Measurements from ENCODE around the gene TSPAN18. TPM values are rescaled to one million over a fixed set of nuclear protein-coding genes. Genes with fewer than 3 reads are reported as not detected.

Gene TSPAN18
- total RNA-seq, 1 donor from 2014 or later, result 38.4 TPM

DNA sequence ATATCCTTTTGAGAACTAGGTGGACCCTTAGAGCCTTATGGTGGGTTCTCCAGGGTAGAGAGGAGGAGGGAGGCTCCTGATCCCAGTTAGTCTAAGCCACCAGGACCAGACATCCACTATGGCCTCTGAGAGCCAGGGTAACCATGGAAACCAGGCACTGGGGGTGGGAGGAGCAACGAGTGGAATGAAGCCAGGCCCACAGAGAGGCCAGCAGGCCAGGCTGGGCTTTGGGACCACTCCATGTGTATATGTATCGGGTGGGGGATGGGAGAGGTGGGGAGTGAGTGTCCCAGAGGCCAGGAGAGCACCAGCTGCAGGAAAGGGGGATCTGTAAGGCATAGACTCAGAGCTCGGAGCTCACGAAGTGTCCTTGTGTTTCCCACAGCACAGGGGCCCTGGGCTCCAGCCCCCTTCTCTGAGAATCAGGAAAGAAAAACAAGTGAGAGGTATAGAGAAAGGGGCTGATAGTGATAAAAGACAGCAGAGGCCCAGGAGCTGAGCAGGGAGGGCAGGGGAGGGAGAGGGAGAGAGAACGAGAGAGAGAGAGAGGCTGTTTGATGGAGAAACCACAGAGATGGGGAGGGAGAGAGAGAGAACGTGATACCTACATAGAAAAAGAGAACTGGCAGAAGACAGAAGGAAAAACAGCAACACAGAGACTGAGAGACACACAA, 15.5 kb upstream of the TSPAN18 start:
- no peak for DNase-seq

GRCh38 chr11:44711787-44712608, 14.8 kb upstream of the TSPAN18 start:
- TF ChIP-seq, protein P1, sequence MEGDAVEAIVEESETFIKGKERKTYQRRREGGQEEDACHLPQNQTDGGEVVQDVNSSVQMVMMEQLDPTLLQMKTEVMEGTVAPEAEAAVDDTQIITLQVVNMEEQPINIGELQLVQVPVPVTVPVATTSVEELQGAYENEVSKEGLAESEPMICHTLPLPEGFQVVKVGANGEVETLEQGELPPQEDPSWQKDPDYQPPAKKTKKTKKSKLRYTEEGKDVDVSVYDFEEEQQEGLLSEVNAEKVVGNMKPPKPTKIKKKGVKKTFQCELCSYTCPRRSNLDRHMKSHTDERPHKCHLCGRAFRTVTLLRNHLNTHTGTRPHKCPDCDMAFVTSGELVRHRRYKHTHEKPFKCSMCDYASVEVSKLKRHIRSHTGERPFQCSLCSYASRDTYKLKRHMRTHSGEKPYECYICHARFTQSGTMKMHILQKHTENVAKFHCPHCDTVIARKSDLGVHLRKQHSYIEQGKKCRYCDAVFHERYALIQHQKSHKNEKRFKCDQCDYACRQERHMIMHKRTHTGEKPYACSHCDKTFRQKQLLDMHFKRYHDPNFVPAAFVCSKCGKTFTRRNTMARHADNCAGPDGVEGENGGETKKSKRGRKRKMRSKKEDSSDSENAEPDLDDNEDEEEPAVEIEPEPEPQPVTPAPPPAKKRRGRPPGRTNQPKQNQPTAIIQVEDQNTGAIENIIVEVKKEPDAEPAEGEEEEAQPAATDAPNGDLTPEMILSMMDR (IDR thresholded peaks at IDR 0.05), result no peak
- Histone ChIP-seq H3K27ac (no peak overlapping the region), H3K4me1 (no peaks in the 10 kb centered on the region), H3K27me3 (ENCODE audit: low read depth) (no peaks in the 10 kb centered on the region), H3K36me3 (no peaks in the 10 kb centered on the region), H3K4me3 (no peak overlapping the region), H3K9me3 (no peaks in the 10 kb centered on the region)
- intact Hi-C loops (cut with DNase I), result no loop called here
- ATAC-seq (no peak), DNase-seq (no peak)

More for the DNA sequence above, 15.5 kb upstream of the TSPAN18 start:
- TF ChIP-seq, protein P1 (IDR thresholded peaks at IDR 0.05), result no peak
- H3K27ac ChIP-seq, result no peak overlapping the region
- intact Hi-C loops (cut with DNase I), result no loop called here
- H3K27me3 ChIP-seq (ENCODE audit: low read depth), result no peaks in the 10 kb centered on the region
- no peaks in the 10 kb centered on the region for H3K9me3 ChIP-seq
- no peaks in the 10 kb centered on the region for H3K36me3 ChIP-seq
- H3K4me3 ChIP-seq, result no peak overlapping the region
- ATAC-seq, result no peak
- H3K4me1 ChIP-seq, result no peaks in the 10 kb centered on the region

DNA sequence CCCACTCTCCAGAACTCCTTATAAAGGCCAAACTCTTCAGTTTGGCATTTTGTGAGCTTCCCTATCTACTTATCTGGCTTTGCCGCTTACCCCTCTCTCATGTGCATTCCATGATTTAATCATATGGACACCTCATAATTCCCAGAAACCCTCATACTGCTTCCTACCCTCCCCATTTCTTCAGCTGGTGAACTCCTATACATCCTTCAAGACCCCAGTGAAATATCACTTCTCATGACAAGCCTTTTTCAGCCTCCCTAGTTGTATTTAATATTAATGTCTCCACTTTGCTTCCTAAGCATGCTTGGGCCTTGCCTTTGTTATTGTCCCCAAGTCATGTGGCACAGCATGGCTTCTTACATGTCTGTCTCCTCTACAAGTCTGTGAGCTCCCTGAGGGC, 13.7 kb upstream of the TSPAN18 start:
- DNase-seq (no peak), ATAC-seq (no peak)
- intact Hi-C loops (cut with DNase I), result no loop called here
- TF ChIP-seq, protein P1 (IDR thresholded peaks at IDR 0.05), result no peak
- Histone ChIP-seq H3K4me3 (no peak overlapping the region), H3K9me3 (no peaks in the 10 kb centered on the region), H3K27me3 (ENCODE audit: low read depth) (no peaks in the 10 kb centered on the region), H3K4me1 (no peaks in the 10 kb centered on the region), H3K27ac (no peak overlapping the region), H3K36me3 (no peaks in the 10 kb centered on the region)

- ATAC-seq, result no peak
- no peak overlapping the region for H3K27ac ChIP-seq
- no peak overlapping the region for H3K4me3 ChIP-seq
- no peaks in the 10 kb centered on the region for H3K36me3 ChIP-seq
- TF ChIP-seq, protein P1 (IDR thresholded peaks at IDR 0.05), result no peak
- H3K4me1 ChIP-seq, result no peaks in the 10 kb centered on the region
- intact Hi-C loops (cut with DNase I), result no loop called here
- peaks cover 5% of the 10 kb centered on the region for H3K27me3 ChIP-seq (ENCODE audit: low read depth)
- no peak for DNase-seq
- H3K9me3 ChIP-seq, result no peaks in the 10 kb centered on the region
Observed at GRCh38 chr11:44716256-44716655, 10.5 kb upstream of the TSPAN18 start.

GRCh38 chr11:44718057-44718456, 8.7 kb upstream of the TSPAN18 start:
- H3K4me1 ChIP-seq, result no peaks in the 10 kb centered on the region
- TF ChIP-seq, protein P1 (IDR thresholded peaks at IDR 0.05), result no peak
- H3K27ac ChIP-seq, result no peak overlapping the region
- H3K9me3 ChIP-seq, result no peaks in the 10 kb centered on the region
- DNase-seq (no peak), ATAC-seq (no peak)
- intact Hi-C loops (cut with DNase I), result no loop called here
- H3K27me3 ChIP-seq (ENCODE audit: low read depth), result peaks cover 5% of the 10 kb centered on the region
- no peaks in the 10 kb centered on the region for H3K36me3 ChIP-seq
- H3K4me3 ChIP-seq, result no peak overlapping the region

All from lower lobe of right lung (tissue), 2 donors.